ENCODE results near the gene IL22RA2. TPM values are rescaled to one million over a fixed set of nuclear protein-coding genes. Genes with fewer than 3 reads are reported as not detected.

The IL22RA2 gene
- total and polyA plus RNA-seq, 9 of the 15 experiments (the other 6 are each of a cell fraction or from before 2014, with no cell fraction given): 0.03 TPM; not detected in 8

GRCh38 chr6:137150072-137150471 lies 23.4 kb downstream of the IL22RA2 start (continued):
- TF ChIP-seq ZNF644 (tag; IDR thresholded peaks at IDR 0.05; ENCODE audit: low read depth): no peak
- TF ChIP-seq ZNF217 (CRISPR knock-in tag; IDR thresholded peaks at IDR 0.05): no peak
- TF ChIP-seq POLR2AphosphoS2 (IDR thresholded peaks at IDR 0.05; ENCODE audit: low read length): no peak
- no peak for TF ChIP-seq ZNF592 (IDR thresholded peaks at IDR 0.05)
- TF ChIP-seq ZNF407 (IDR thresholded peaks at IDR 0.05; ENCODE audit: low read depth): no peak

All from K562 (cell line).